ENCODE data around the gene GRIK4. TPM values are rescaled to one million over a fixed set of nuclear protein-coding genes. Genes with fewer than 3 reads are reported as not detected.

Gene GRIK4
- total and polyA plus RNA-seq, 8 donors: 0.76 to 10.1 (median 7.7) TPM

DNA sequence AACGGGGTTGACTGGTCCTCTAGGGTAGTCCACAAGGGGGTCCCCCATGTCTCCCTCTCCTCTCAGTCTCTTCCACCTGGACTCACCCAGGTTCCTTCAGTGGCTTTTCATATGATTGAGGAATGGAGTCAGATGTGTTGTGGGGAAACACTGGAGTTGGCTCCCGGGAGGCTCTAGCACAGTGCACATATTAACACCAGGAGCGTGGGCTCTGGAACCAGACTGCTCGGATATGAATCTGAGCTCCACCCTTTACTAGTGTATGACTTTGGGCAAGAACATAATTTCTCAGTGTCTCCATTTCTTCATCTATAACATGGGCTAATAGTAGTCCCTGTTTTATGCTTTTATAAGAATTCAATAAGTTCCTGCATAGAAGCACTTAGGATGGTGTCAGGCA lies 157.0 kb downstream of the GRIK4 start:
- no peak overlapping the region for H3K4me3 ChIP-seq
- intact Hi-C loops (cut with DNase I): no loop called here
- ATAC-seq (no peak), DNase-seq (no peak)
- no peaks in the 10 kb centered on the region for H3K36me3 ChIP-seq
- H3K9me3 ChIP-seq: no peaks in the 10 kb centered on the region
- H3K27me3 ChIP-seq: peaks cover 0 to 32% of the 10 kb centered on the region in 2 donors
- H3K4me1 ChIP-seq: no peaks in the 10 kb centered on the region
- H3K27ac ChIP-seq: no peak overlapping the region
- TF ChIP-seq, protein P1, sequence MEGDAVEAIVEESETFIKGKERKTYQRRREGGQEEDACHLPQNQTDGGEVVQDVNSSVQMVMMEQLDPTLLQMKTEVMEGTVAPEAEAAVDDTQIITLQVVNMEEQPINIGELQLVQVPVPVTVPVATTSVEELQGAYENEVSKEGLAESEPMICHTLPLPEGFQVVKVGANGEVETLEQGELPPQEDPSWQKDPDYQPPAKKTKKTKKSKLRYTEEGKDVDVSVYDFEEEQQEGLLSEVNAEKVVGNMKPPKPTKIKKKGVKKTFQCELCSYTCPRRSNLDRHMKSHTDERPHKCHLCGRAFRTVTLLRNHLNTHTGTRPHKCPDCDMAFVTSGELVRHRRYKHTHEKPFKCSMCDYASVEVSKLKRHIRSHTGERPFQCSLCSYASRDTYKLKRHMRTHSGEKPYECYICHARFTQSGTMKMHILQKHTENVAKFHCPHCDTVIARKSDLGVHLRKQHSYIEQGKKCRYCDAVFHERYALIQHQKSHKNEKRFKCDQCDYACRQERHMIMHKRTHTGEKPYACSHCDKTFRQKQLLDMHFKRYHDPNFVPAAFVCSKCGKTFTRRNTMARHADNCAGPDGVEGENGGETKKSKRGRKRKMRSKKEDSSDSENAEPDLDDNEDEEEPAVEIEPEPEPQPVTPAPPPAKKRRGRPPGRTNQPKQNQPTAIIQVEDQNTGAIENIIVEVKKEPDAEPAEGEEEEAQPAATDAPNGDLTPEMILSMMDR (IDR thresholded peaks at IDR 0.05): no peak

DNA sequence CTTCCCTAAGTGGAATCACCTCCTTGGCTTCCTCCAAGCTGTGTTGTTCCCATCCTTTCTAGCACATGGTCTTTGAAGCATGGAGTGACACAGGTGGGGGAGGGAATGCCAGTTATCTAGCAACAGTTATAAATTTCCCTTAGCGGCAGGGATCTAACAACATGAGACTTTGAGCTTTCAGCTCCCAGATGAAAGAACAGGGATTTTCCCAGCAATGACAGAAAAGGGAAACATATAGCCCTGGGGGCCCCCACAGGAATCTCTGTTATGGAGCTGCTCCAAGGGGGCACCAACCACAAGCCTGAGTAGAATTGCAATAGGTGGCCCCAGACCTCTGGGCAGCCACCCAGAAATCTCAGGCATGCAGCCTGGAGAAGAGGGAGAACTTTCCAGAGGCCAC lies 163.0 kb downstream of the GRIK4 start:
- H3K4me1 ChIP-seq: no peaks in the 10 kb centered on the region
- intact Hi-C loops (cut with DNase I): no loop called here
- TF ChIP-seq, protein P1 (IDR thresholded peaks at IDR 0.05): no peak
- H3K36me3 ChIP-seq: no peaks in the 10 kb centered on the region
- H3K9me3 ChIP-seq: no peaks in the 10 kb centered on the region
- ATAC-seq (no peak), DNase-seq (no peak)
- H3K27me3 ChIP-seq: peaks cover 0 to 3% of the 10 kb centered on the region in 2 donors
- no peak overlapping the region for H3K4me3 ChIP-seq
- H3K27ac ChIP-seq: no peak overlapping the region

GRCh38 chr11:120675171-120675570 lies 163.6 kb downstream of the GRIK4 start:
- Histone ChIP-seq H3K27ac (no peak overlapping the region), H3K9me3 (no peaks in the 10 kb centered on the region), H3K4me3 (no peak overlapping the region), H3K4me1 (no peaks in the 10 kb centered on the region), H3K36me3 (no peaks in the 10 kb centered on the region), H3K27me3 (peaks cover 0 to 3% of the 10 kb centered on the region in 2 donors)
- DNase-seq (no peak), ATAC-seq (no peak)
- intact Hi-C loops (cut with DNase I): no loop called here
- TF ChIP-seq, protein P1 (IDR thresholded peaks at IDR 0.05): no peak

- ATAC-seq: no peak
- intact Hi-C loops (cut with DNase I): no loop called here
- Histone ChIP-seq H3K4me3 (no peak overlapping the region), H3K9me3 (no peaks in the 10 kb centered on the region), H3K27ac (no peak overlapping the region), H3K36me3 (no peaks in the 10 kb centered on the region), H3K27me3 (peaks cover 0 to 9% of the 10 kb centered on the region in 2 donors), H3K4me1 (no peaks in the 10 kb centered on the region)
- TF ChIP-seq, protein P1 (IDR thresholded peaks at IDR 0.05): no peak
- no peak for DNase-seq
Measured at GRCh38 chr11:120676991-120677390, 165.4 kb downstream of the GRIK4 start.

GRCh38 chr11:120680322-120680721 lies 168.8 kb downstream of the GRIK4 start:
- ATAC-seq: no peak
- DNase-seq: no peak
- TF ChIP-seq, protein P1 (IDR thresholded peaks at IDR 0.05): no peak
- no peaks in the 10 kb centered on the region for H3K4me1 ChIP-seq
- no peak overlapping the region for H3K27ac ChIP-seq
- no peaks in the 10 kb centered on the region for H3K36me3 ChIP-seq
- no peaks in the 10 kb centered on the region for H3K9me3 ChIP-seq
- no peak overlapping the region for H3K4me3 ChIP-seq
- peaks cover 0 to 23% of the 10 kb centered on the region in 2 donors for H3K27me3 ChIP-seq
- intact Hi-C loops (cut with DNase I): loop anchor here in 1 of 2 donors (5.0 to 10.0 kb wide), 2 partner anchors 158 to 346 kb away; partner anchors contain the start of gene ARHGEF12
